ENCODE measurements around the gene TBCD. TPM values are rescaled to one million over a fixed set of nuclear protein-coding genes. Genes with fewer than 3 reads are reported as not detected.

TBCD gene
- total and polyA plus RNA-seq, 5 donors from 2014 or later: 39.2 to 146 (median 86.4) TPM

- Mint-ChIP-seq H3K27me3 (no peaks in the 10 kb centered on the region), H3K4me1 (peaks cover 2 to 6% (median 3%) of the 10 kb centered on the region in 4 donors), H3K9me3 (no peaks in the 10 kb centered on the region), H3K36me3 (peaks cover 18% of the 10 kb centered on the region), H3K27ac (no peak overlapping the region), H3K4me3 (no peak overlapping the region)
- no peak for DNase-seq
- no peak for ATAC-seq (ENCODE audit: low read depth in 2 of 2)
- Histone ChIP-seq H3K27ac (ENCODE audit: insufficient read depth, low read length, poor library complexity, severe bottlenecking) (no peak overlapping the region), H3K27me3 (ENCODE audit: control insufficient read depth, insufficient read depth, low read length) (no peaks in the 10 kb centered on the region), H3K9me3 (ENCODE audit: control insufficient read depth in 2 of 2, low read length in 2 of 2) (no peaks in the 10 kb centered on the region), H3K36me3 (ENCODE audit: control insufficient read depth, insufficient read depth, low read length) (peaks cover 6% of the 10 kb centered on the region), H3K4me3 (ENCODE audit: low read depth, low read length) (no peak overlapping the region), H3K4me1 (ENCODE audit: control insufficient read depth, insufficient read depth, low read length, poor library complexity, severe bottlenecking) (no peaks in the 10 kb centered on the region)
Observed at GRCh38 chr17:82800885-82801284, 49.0 kb downstream of the TBCD start.

GRCh38 chr17:82801377-82801970 is 49.6 kb downstream of the TBCD start:
- Histone ChIP-seq H3K4me1 (ENCODE audit: control insufficient read depth, insufficient read depth, low read length, poor library complexity, severe bottlenecking) (no peaks in the 10 kb centered on the region), H3K9me3 (ENCODE audit: control insufficient read depth in 2 of 2, low read length in 2 of 2) (no peaks in the 10 kb centered on the region), H3K36me3 (ENCODE audit: control insufficient read depth, insufficient read depth, low read length) (peaks cover 10% of the 10 kb centered on the region), H3K27ac (ENCODE audit: insufficient read depth, low read length, poor library complexity, severe bottlenecking) (no peak overlapping the region), H3K27me3 (ENCODE audit: control insufficient read depth, insufficient read depth, low read length) (no peaks in the 10 kb centered on the region), H3K4me3 (ENCODE audit: low read depth, low read length) (no peak overlapping the region)
- Mint-ChIP-seq H3K4me1 (peaks cover 2 to 6% (median 3%) of the 10 kb centered on the region in 4 donors), H3K27me3 (no peaks in the 10 kb centered on the region), H3K4me3 (no peak overlapping the region), H3K27ac (no peak overlapping the region), H3K36me3 (peaks cover 18% of the 10 kb centered on the region), H3K9me3 (no peaks in the 10 kb centered on the region)
- no peak for DNase-seq
- no peak for ATAC-seq (ENCODE audit: low read depth in 2 of 2)

GRCh38 chr17:82802075-82802780 is 50.4 kb downstream of the TBCD start:
- H3K4me1 Mint-ChIP-seq: peaks cover 0 to 4% (median 2%) of the 10 kb centered on the region in 4 donors

GRCh38 chr17:82803185-82803584 is 51.3 kb downstream of the TBCD start:
- Histone ChIP-seq H3K4me3 (ENCODE audit: low read depth, low read length) (no peak overlapping the region), H3K27ac (ENCODE audit: insufficient read depth, low read length, poor library complexity, severe bottlenecking) (no peak overlapping the region), H3K4me1 (ENCODE audit: control insufficient read depth, insufficient read depth, low read length, poor library complexity, severe bottlenecking) (no peaks in the 10 kb centered on the region), H3K27me3 (ENCODE audit: control insufficient read depth, insufficient read depth, low read length) (no peaks in the 10 kb centered on the region), H3K9me3 (ENCODE audit: control insufficient read depth in 2 of 2, low read length in 2 of 2) (no peaks in the 10 kb centered on the region), H3K36me3 (ENCODE audit: control insufficient read depth, insufficient read depth, low read length) (peaks cover 10% of the 10 kb centered on the region)
- Mint-ChIP-seq H3K9me3 (no peaks in the 10 kb centered on the region), H3K27me3 (no peaks in the 10 kb centered on the region), H3K4me1 (peaks cover 0 to 4% (median 2%) of the 10 kb centered on the region in 4 donors), H3K36me3 (peaks cover 21% of the 10 kb centered on the region), H3K4me3 (no peak overlapping the region), H3K27ac (peak overlapping the region in 1 of 3 donors; percentile 55)
- ATAC-seq (ENCODE audit: low read depth in 2 of 2): no peak
- no peak for DNase-seq

More at GRCh38 chr17:82802075-82802780, 50.4 kb downstream of the TBCD start:
- Mint-ChIP-seq H3K27ac (no peak overlapping the region), H3K9me3 (no peaks in the 10 kb centered on the region), H3K27me3 (no peaks in the 10 kb centered on the region), H3K36me3 (peaks cover 18% of the 10 kb centered on the region), H3K4me3 (no peak overlapping the region)
- no peak overlapping the region for H3K4me3 ChIP-seq (ENCODE audit: low read depth, low read length)
- H3K36me3 ChIP-seq (ENCODE audit: control insufficient read depth, insufficient read depth, low read length): peaks cover 10% of the 10 kb centered on the region
- H3K9me3 ChIP-seq (ENCODE audit: control insufficient read depth in 2 of 2, low read length in 2 of 2): no peaks in the 10 kb centered on the region
- no peak overlapping the region for H3K27ac ChIP-seq (ENCODE audit: insufficient read depth, low read length, poor library complexity, severe bottlenecking)
- ATAC-seq (ENCODE audit: low read depth in 2 of 2): no peak
- DNase-seq: no peak
- no peaks in the 10 kb centered on the region for H3K27me3 ChIP-seq (ENCODE audit: control insufficient read depth, insufficient read depth, low read length)
- no peaks in the 10 kb centered on the region for H3K4me1 ChIP-seq (ENCODE audit: control insufficient read depth, insufficient read depth, low read length, poor library complexity, severe bottlenecking)

- H3K9me3 ChIP-seq (ENCODE audit: control insufficient read depth in 2 of 2, low read length in 2 of 2): no peaks in the 10 kb centered on the region
- Mint-ChIP-seq H3K4me3 (no peak overlapping the region), H3K36me3 (peaks cover 21% of the 10 kb centered on the region), H3K9me3 (no peaks in the 10 kb centered on the region), H3K27me3 (no peaks in the 10 kb centered on the region), H3K27ac (peak overlapping the region in 1 of 3 donors; percentile 55), H3K4me1 (peaks cover 0 to 4% (median 2%) of the 10 kb centered on the region in 4 donors)
- no peak for ATAC-seq (ENCODE audit: low read depth in 2 of 2)
- H3K4me1 ChIP-seq (ENCODE audit: control insufficient read depth, insufficient read depth, low read length, poor library complexity, severe bottlenecking): no peaks in the 10 kb centered on the region
- H3K27me3 ChIP-seq (ENCODE audit: control insufficient read depth, insufficient read depth, low read length): no peaks in the 10 kb centered on the region
- H3K4me3 ChIP-seq (ENCODE audit: low read depth, low read length): no peak overlapping the region
- peaks cover 10% of the 10 kb centered on the region for H3K36me3 ChIP-seq (ENCODE audit: control insufficient read depth, insufficient read depth, low read length)
- no peak for DNase-seq
- no peak overlapping the region for H3K27ac ChIP-seq (ENCODE audit: insufficient read depth, low read length, poor library complexity, severe bottlenecking)
Observed at GRCh38 chr17:82803606-82804005, 51.7 kb downstream of the TBCD start.

- no peaks in the 10 kb centered on the region for H3K9me3 Mint-ChIP-seq
- ATAC-seq (ENCODE audit: low read depth in 2 of 2) (no peak), DNase-seq (no peak)
- no peaks in the 10 kb centered on the region for H3K27me3 ChIP-seq (ENCODE audit: control insufficient read depth, insufficient read depth, low read length)
- H3K4me1 ChIP-seq (ENCODE audit: control insufficient read depth, insufficient read depth, low read length, poor library complexity, severe bottlenecking): no peaks in the 10 kb centered on the region
- H3K4me1 Mint-ChIP-seq: peaks cover 0 to 4% (median 2%) of the 10 kb centered on the region in 4 donors
- H3K4me3 ChIP-seq (ENCODE audit: low read depth, low read length): no peak overlapping the region
- H3K9me3 ChIP-seq (ENCODE audit: control insufficient read depth in 2 of 2, low read length in 2 of 2): no peaks in the 10 kb centered on the region
- no peak overlapping the region for H3K4me3 Mint-ChIP-seq
- H3K27me3 Mint-ChIP-seq: no peaks in the 10 kb centered on the region
- H3K36me3 Mint-ChIP-seq: peaks cover 24% of the 10 kb centered on the region
- H3K36me3 ChIP-seq (ENCODE audit: control insufficient read depth, insufficient read depth, low read length): peaks cover 10% of the 10 kb centered on the region
- no peak overlapping the region for H3K27ac Mint-ChIP-seq
- H3K27ac ChIP-seq (ENCODE audit: insufficient read depth, low read length, poor library complexity, severe bottlenecking): no peak overlapping the region
Observed at GRCh38 chr17:82804442-82805191, 52.8 kb downstream of the TBCD start.

GRCh38 chr17:82805254-82805653 is 53.4 kb downstream of the TBCD start:
- no peaks in the 10 kb centered on the region for H3K9me3 ChIP-seq (ENCODE audit: control insufficient read depth in 2 of 2, low read length in 2 of 2)
- H3K27me3 ChIP-seq (ENCODE audit: control insufficient read depth, insufficient read depth, low read length): no peaks in the 10 kb centered on the region
- H3K27ac ChIP-seq (ENCODE audit: insufficient read depth, low read length, poor library complexity, severe bottlenecking): no peak overlapping the region
- H3K36me3 ChIP-seq (ENCODE audit: control insufficient read depth, insufficient read depth, low read length): peaks cover 10% of the 10 kb centered on the region
- Mint-ChIP-seq H3K4me3 (no peak overlapping the region), H3K36me3 (peaks cover 23% of the 10 kb centered on the region), H3K27ac (no peak overlapping the region), H3K27me3 (no peaks in the 10 kb centered on the region), H3K9me3 (no peaks in the 10 kb centered on the region), H3K4me1 (peaks cover 0 to 4% (median 2%) of the 10 kb centered on the region in 4 donors)
- no peak overlapping the region for H3K4me3 ChIP-seq (ENCODE audit: low read depth, low read length)
- H3K4me1 ChIP-seq (ENCODE audit: control insufficient read depth, insufficient read depth, low read length, poor library complexity, severe bottlenecking): no peaks in the 10 kb centered on the region
- ATAC-seq (ENCODE audit: low read depth in 2 of 2) (no peak), DNase-seq (no peak)
